ENCODE data around the gene FOXN1.

Gene FOXN1

GRCh38 chr17:28552176-28552999 lies 46.2 kb downstream of the FOXN1 start, which contains the start of gene UNC119:
TSS of gene UNC119 (minus strand) at chr17:28552624. CDS start at chr17:28552557, 67 bp downstream.
- Histone ChIP-seq H3K4me3 (ENCODE audit: low read depth in 1 of 2, low read length in 2 of 2) (peak within 1 kb of the TSS; percentile 63 to 77), H3K27ac (ENCODE audit: low read depth, low read length) (no peak within 1 kb of the TSS), H3K9me3 (ENCODE audit: low read length) (no peaks in the 10 kb centered on the region), H3K9ac (ENCODE audit: low read length) (no peak within 1 kb of the TSS), H3K27me3 (ENCODE audit: control insufficient read depth in 1 of 2, insufficient read depth in 2 of 2, low read length in 2 of 2) (no peaks in the 10 kb centered on the region), H3K4me1 (ENCODE audit: insufficient read depth, low read length) (peaks cover 16% of the 10 kb centered on the region), H3K36me3 (ENCODE audit: insufficient read depth, low read length) (peaks cover 41% of the 10 kb centered on the region)

GRCh38 chr17:28553000-28553505 lies 46.9 kb downstream of the FOXN1 start:
- no peaks in the 10 kb centered on the region for H3K9me3 ChIP-seq (ENCODE audit: low read length)
- H3K27me3 ChIP-seq (ENCODE audit: control insufficient read depth in 1 of 2, insufficient read depth in 2 of 2, low read length in 2 of 2) = no peaks in the 10 kb centered on the region
- H3K4me1 ChIP-seq (ENCODE audit: insufficient read depth, low read length) = peaks cover 16% of the 10 kb centered on the region
- H3K9ac ChIP-seq (ENCODE audit: low read length) = no peak overlapping the region
- no peak overlapping the region for H3K27ac ChIP-seq (ENCODE audit: low read depth, low read length)
- peak overlapping the region; percentile 7 to 42 for H3K4me3 ChIP-seq (ENCODE audit: low read depth in 1 of 2, low read length in 2 of 2)
- peaks cover 47% of the 10 kb centered on the region for H3K36me3 ChIP-seq (ENCODE audit: insufficient read depth, low read length)

- peaks cover 48% of the 10 kb centered on the region for H3K36me3 ChIP-seq (ENCODE audit: insufficient read depth, low read length)
- no peak overlapping the region for H3K27ac ChIP-seq (ENCODE audit: low read depth, low read length)
- H3K9me3 ChIP-seq (ENCODE audit: low read length) = no peaks in the 10 kb centered on the region
Observed at GRCh38 chr17:28554565-28554964, 48.4 kb downstream of the FOXN1 start.

GRCh38 chr17:28555022-28555421 lies 48.9 kb downstream of the FOXN1 start:
- peaks cover 53% of the 10 kb centered on the region for H3K36me3 ChIP-seq (ENCODE audit: insufficient read depth, low read length)

More at GRCh38 chr17:28554565-28554964, 48.4 kb downstream of the FOXN1 start:
- Histone ChIP-seq H3K4me1 (ENCODE audit: insufficient read depth, low read length) (peaks cover 12% of the 10 kb centered on the region), H3K9ac (ENCODE audit: low read length) (no peak overlapping the region), H3K27me3 (ENCODE audit: control insufficient read depth in 1 of 2, insufficient read depth in 2 of 2, low read length in 2 of 2) (no peaks in the 10 kb centered on the region), H3K4me3 (ENCODE audit: low read depth in 1 of 2, low read length in 2 of 2) (no peak overlapping the region)

GRCh38 chr17:28563475-28563874 lies 57.3 kb downstream of the FOXN1 start:
- H3K27ac ChIP-seq (ENCODE audit: low read depth, low read length) = no peak overlapping the region
- no peak overlapping the region for H3K4me3 ChIP-seq (ENCODE audit: low read depth in 1 of 2, low read length in 2 of 2)
- no peaks in the 10 kb centered on the region for H3K9me3 ChIP-seq (ENCODE audit: low read length)
- no peak overlapping the region for H3K9ac ChIP-seq (ENCODE audit: low read length)
- no peaks in the 10 kb centered on the region for H3K4me1 ChIP-seq (ENCODE audit: insufficient read depth, low read length)
- H3K36me3 ChIP-seq (ENCODE audit: insufficient read depth, low read length) = peaks cover 29% of the 10 kb centered on the region
- H3K27me3 ChIP-seq (ENCODE audit: control insufficient read depth in 1 of 2, insufficient read depth in 2 of 2, low read length in 2 of 2) = no peaks in the 10 kb centered on the region

More at GRCh38 chr17:28555022-28555421, 48.9 kb downstream of the FOXN1 start:
- no peak overlapping the region for H3K9ac ChIP-seq (ENCODE audit: low read length)
- no peaks in the 10 kb centered on the region for H3K27me3 ChIP-seq (ENCODE audit: control insufficient read depth in 1 of 2, insufficient read depth in 2 of 2, low read length in 2 of 2)
- peaks cover 12% of the 10 kb centered on the region for H3K4me1 ChIP-seq (ENCODE audit: insufficient read depth, low read length)
- no peak overlapping the region for H3K4me3 ChIP-seq (ENCODE audit: low read depth in 1 of 2, low read length in 2 of 2)
- H3K27ac ChIP-seq (ENCODE audit: low read depth, low read length) = no peak overlapping the region
- H3K9me3 ChIP-seq (ENCODE audit: low read length) = no peaks in the 10 kb centered on the region

GRCh38 chr17:28567604-28568003 lies 61.5 kb downstream of the FOXN1 start:
- no peak overlapping the region for H3K9ac ChIP-seq (ENCODE audit: low read length)
- peaks cover 7% of the 10 kb centered on the region for H3K4me1 ChIP-seq (ENCODE audit: insufficient read depth, low read length)
- H3K27ac ChIP-seq (ENCODE audit: low read depth, low read length) = no peak overlapping the region

GRCh38 chr17:28569446-28569845 lies 63.3 kb downstream of the FOXN1 start:
- H3K27ac ChIP-seq (ENCODE audit: low read depth, low read length) = no peak overlapping the region
- H3K4me1 ChIP-seq (ENCODE audit: insufficient read depth, low read length) = peaks cover 7% of the 10 kb centered on the region
- H3K36me3 ChIP-seq (ENCODE audit: insufficient read depth, low read length) = peaks cover 6% of the 10 kb centered on the region
- H3K4me3 ChIP-seq (ENCODE audit: low read depth in 1 of 2, low read length in 2 of 2) = no peak overlapping the region
- H3K9me3 ChIP-seq (ENCODE audit: low read length) = no peaks in the 10 kb centered on the region
- no peak overlapping the region for H3K9ac ChIP-seq (ENCODE audit: low read length)
- no peaks in the 10 kb centered on the region for H3K27me3 ChIP-seq (ENCODE audit: control insufficient read depth in 1 of 2, insufficient read depth in 2 of 2, low read length in 2 of 2)

More at GRCh38 chr17:28567604-28568003, 61.5 kb downstream of the FOXN1 start:
- no peaks in the 10 kb centered on the region for H3K27me3 ChIP-seq (ENCODE audit: control insufficient read depth in 1 of 2, insufficient read depth in 2 of 2, low read length in 2 of 2)
- H3K4me3 ChIP-seq (ENCODE audit: low read depth in 1 of 2, low read length in 2 of 2) = no peak overlapping the region
- no peaks in the 10 kb centered on the region for H3K9me3 ChIP-seq (ENCODE audit: low read length)
- peaks cover 15% of the 10 kb centered on the region for H3K36me3 ChIP-seq (ENCODE audit: insufficient read depth, low read length)

GRCh38 chr17:28570716-28571360 lies 64.7 kb downstream of the FOXN1 start:
- Histone ChIP-seq H3K27ac (ENCODE audit: low read depth, low read length) (peak overlapping the region; percentile 75), H3K4me1 (ENCODE audit: insufficient read depth, low read length) (peaks cover 7% of the 10 kb centered on the region), H3K9ac (ENCODE audit: low read length) (peak overlapping the region; percentile 94), H3K4me3 (ENCODE audit: low read depth in 1 of 2, low read length in 2 of 2) (peak overlapping the region; percentile 66 to 88), H3K9me3 (ENCODE audit: low read length) (no peaks in the 10 kb centered on the region), H3K36me3 (ENCODE audit: insufficient read depth, low read length) (peaks cover 6% of the 10 kb centered on the region), H3K27me3 (ENCODE audit: control insufficient read depth in 1 of 2, insufficient read depth in 2 of 2, low read length in 2 of 2) (no peaks in the 10 kb centered on the region)

- Histone ChIP-seq H3K9me3 (ENCODE audit: low read length) (no peaks in the 10 kb centered on the region), H3K9ac (ENCODE audit: low read length) (peak within 1 kb of the TSS; percentile 94), H3K4me3 (ENCODE audit: low read depth in 1 of 2, low read length in 2 of 2) (peak within 1 kb of the TSS; percentile 66 to 88), H3K27ac (ENCODE audit: low read depth, low read length) (peak within 1 kb of the TSS; percentile 79), H3K36me3 (ENCODE audit: insufficient read depth, low read length) (peaks cover 6% of the 10 kb centered on the region), H3K27me3 (ENCODE audit: control insufficient read depth in 1 of 2, insufficient read depth in 2 of 2, low read length in 2 of 2) (no peaks in the 10 kb centered on the region), H3K4me1 (ENCODE audit: insufficient read depth, low read length) (peaks cover 7% of the 10 kb centered on the region)
Observed at GRCh38 chr17:28571361-28572122, 65.4 kb downstream of the FOXN1 start, which contains the start of gene PIGS. TSS of gene PIGS (minus strand) at chr17:28571524. CDS start at chr17:28571496, 28 bp downstream.

GRCh38 chr17:28572259-28573039 lies 66.3 kb downstream of the FOXN1 start:
- peak overlapping the region; percentile 79 for H3K27ac ChIP-seq (ENCODE audit: low read depth, low read length)
- no peaks in the 10 kb centered on the region for H3K27me3 ChIP-seq (ENCODE audit: control insufficient read depth in 1 of 2, insufficient read depth in 2 of 2, low read length in 2 of 2)
- H3K9ac ChIP-seq (ENCODE audit: low read length) = peak overlapping the region; percentile 56
- H3K9me3 ChIP-seq (ENCODE audit: low read length) = no peaks in the 10 kb centered on the region
- H3K4me3 ChIP-seq (ENCODE audit: low read depth in 1 of 2, low read length in 2 of 2) = peak overlapping the region; percentile 66 to 88
- peaks cover under 1% of the 10 kb centered on the region for H3K36me3 ChIP-seq (ENCODE audit: insufficient read depth, low read length)
- peaks cover 13% of the 10 kb centered on the region for H3K4me1 ChIP-seq (ENCODE audit: insufficient read depth, low read length)

All from muscle layer of colon (tissue), 2 donors.